Peyer's patch (tissue), 4 donors: Measurements from ENCODE around the gene C1orf35. TPM values are rescaled to one million over a fixed set of nuclear protein-coding genes. Genes with fewer than 3 reads are reported as not detected.

ENCODE experiments used
- DNase-seq, 3 donors: peaks; one replicate each; pipeline ENCODE4 v3.0.0-alpha.2; 2017 to 2019
- H3K27ac ChIP-seq, 4 donors: fragments of 200-600 bp; sonication (generic); one replicate each; pipeline ENCODE4 v1.5.1; 2016 to 2019
- H3K27me3 ChIP-seq, 2 donors: fragments of 200-600 bp; sonication (generic); one replicate each; pipeline ENCODE4 v1.5.1; 2019
- H3K36me3 ChIP-seq, 3 donors: fragments of 200-600 bp; sonication (generic); one replicate each; pipeline ENCODE4 v1.5.1; 2016 to 2019
- H3K4me1 ChIP-seq, 4 donors: fragments of 200-600 bp; sonication (generic); one replicate each; pipeline ENCODE4 v1.5.1; 2016 to 2019
- H3K4me3 ChIP-seq, 4 donors: fragments of 200-600 bp; sonication (generic); 1 replicate in 3 of 4; 2 replicates in 1 of 4; pipeline ENCODE4 v1.5.1; 2016 to 2019; ENCODE audit warnings: mild to moderate bottlenecking in 1 of 4
- H3K9me3 ChIP-seq, 4 donors: fragments of 200-600 bp; sonication (generic); one replicate each; pipeline ENCODE4 v1.5.1; 2016 to 2019; ENCODE audit warnings: mild to moderate bottlenecking in 1 of 4
- CTCF ChIP-seq, 6 experiments: fragments of 450-650 bp in 4 of 6; fragments of 200-600 bp in 2 of 6; sonication (generic) in 1 of 6; IDR thresholded peaks; one replicate each; pipeline ENCODE4 v1.5.1; 2017 to 2019; ENCODE audit warnings: antibody characterized with exemption in 6 of 6, mild to moderate bottlenecking in 3 of 6, moderate library complexity in 1 of 6
- POLR2A ChIP-seq, 2 donors: fragments of 450-650 bp; IDR thresholded peaks; one replicate each; pipeline ENCODE4 v1.5.1; 2017; ENCODE audit warnings: antibody characterized with exemption in 2 of 2, mild to moderate bottlenecking in 2 of 2, moderate library complexity in 2 of 2
- total RNA-seq, 4 donors: library from RNA; depleted of rRNA; stranded (reverse); fragments of >200 nt; gene quantifications; one replicate each; pipeline ENCODE4 v1.1.0, GENCODE V29; 2016

The C1orf35 gene
- total RNA-seq, 4 donors from 2014 or later, result 6.0 to 19.8 (median 16.2) TPM

DNA sequence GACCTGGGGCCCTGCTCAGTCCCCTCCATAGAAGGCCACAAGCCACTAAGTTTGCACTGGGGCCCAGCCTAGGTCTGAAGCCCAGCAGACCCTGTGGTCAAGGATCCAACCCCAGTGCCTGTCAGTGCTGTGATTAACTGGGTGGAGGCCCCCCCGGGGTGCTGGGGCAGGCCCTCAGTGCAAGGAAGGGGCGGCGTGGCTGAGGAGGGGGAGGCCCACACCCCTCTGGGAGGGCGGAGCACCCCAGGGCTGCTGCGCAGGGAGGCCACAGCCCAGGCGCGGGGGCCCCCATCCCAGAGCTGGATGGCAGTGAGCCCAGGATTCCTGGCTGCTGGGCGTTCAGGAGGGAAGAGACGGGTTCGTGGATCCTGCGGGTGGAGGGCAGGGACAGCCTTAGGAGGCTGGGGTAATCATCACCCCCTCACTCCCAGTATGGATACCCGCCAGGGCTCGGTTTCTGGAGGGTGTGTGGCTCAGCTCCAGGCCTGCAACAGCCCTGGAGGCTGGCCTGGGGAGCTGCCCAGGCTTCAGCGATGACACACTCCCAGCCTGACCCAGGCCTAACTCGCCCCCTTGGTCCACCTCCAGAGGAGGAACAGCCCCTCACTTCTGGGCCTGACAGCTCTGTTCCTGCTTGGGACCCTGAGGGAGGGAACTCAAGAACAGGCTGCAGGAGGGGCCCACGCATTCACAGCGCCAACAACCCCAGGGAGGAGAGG lies 47.5 kb upstream of the C1orf35 start:
- DNase-seq, result peak in 1 of 3 donors; percentile 53
- Histone ChIP-seq H3K4me1 (peaks cover 0 to 32% (median 0%) of the 10 kb centered on the region in 4 donors), H3K4me3 (peak overlapping the region in 1 of 4 donors; percentile 35), H3K27me3 (no peaks in the 10 kb centered on the region), H3K9me3 (no peaks in the 10 kb centered on the region), H3K27ac (peak overlapping the region; percentile 47 to 83 (median 76)), H3K36me3 (peaks cover 0 to 34% (median 0%) of the 10 kb centered on the region in 3 donors)
- TF ChIP-seq POLR2A (IDR thresholded peaks at IDR 0.05), result no peak
- no peak for TF ChIP-seq CTCF (IDR thresholded peaks at IDR 0.05)

GRCh38 chr1:228150120-228150460 lies 47.0 kb upstream of the C1orf35 start:
- H3K4me1 ChIP-seq, result peaks cover 0 to 32% (median 0%) of the 10 kb centered on the region in 4 donors
- H3K27me3 ChIP-seq, result no peaks in the 10 kb centered on the region
- peak in 1 of 3 donors; percentile 42 for DNase-seq
- peaks cover 0 to 39% (median 0%) of the 10 kb centered on the region in 3 donors for H3K36me3 ChIP-seq
- TF ChIP-seq POLR2A (IDR thresholded peaks at IDR 0.05), result no peak
- TF ChIP-seq CTCF (IDR thresholded peaks at IDR 0.05), result no peak
- H3K4me3 ChIP-seq, result peak overlapping the region in 1 of 4 donors; percentile 35
- H3K27ac ChIP-seq, result peak overlapping the region; percentile 47 to 83 (median 76)
- no peaks in the 10 kb centered on the region for H3K9me3 ChIP-seq

DNA sequence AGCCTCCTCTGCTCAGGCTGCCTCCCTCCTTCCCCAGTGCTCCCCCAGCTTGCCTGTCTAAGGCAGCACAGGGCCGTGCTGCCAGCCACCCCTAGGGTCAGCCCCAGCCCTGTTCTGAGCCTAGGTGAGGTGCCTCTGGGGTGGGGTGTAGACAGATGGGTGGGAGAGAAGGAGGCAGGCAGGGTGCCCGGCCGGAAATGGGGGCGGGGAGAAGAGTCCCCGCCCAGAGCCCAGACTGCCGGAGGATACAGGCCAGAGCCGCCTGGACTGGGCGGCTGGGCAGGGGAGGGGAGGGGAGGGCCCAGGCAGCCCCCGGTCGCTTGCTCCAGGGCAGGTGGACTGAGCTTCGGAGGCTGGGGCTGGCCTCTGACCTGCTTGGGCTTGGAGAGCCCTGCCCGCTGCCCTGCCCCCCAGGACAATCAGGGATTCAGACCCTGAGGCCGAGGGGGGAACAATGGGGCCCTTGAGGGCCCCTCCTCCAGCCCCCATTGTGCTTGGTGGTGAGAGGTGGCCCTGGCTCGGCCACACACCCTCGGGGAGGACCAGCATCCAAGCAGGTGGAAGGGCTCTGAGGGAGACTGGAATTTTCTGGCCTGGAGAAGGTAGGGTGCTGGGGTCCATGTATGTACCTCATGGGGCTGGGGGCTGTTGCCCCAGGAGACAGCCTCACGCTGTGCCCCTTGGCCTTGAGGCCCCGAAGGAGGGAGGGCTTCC lies 46.4 kb upstream of the C1orf35 start, which contains the start of gene GJC2:
GJC2 (plus strand) TSS at position 525 of the 714 bp plus-strand sequence. CDS start 7,829 bp downstream, outside the sequence.
- H3K4me1 ChIP-seq, result peaks cover 0 to 32% (median 0%) of the 10 kb centered on the region in 4 donors
- DNase-seq, result peak in 1 of 3 donors; percentile 46
- peak within 1 kb of the TSS; percentile 47 to 83 (median 76) for H3K27ac ChIP-seq
- no peaks in the 10 kb centered on the region for H3K9me3 ChIP-seq
- no peaks in the 10 kb centered on the region for H3K27me3 ChIP-seq
- TF ChIP-seq POLR2A (IDR thresholded peaks at IDR 0.05) (no peak), CTCF (IDR thresholded peaks at IDR 0.05) (no peak)
- H3K4me3 ChIP-seq, result peak within 1 kb of the TSS in 1 of 4 donors; percentile 35
- H3K36me3 ChIP-seq, result peaks cover 0 to 40% (median 0%) of the 10 kb centered on the region in 3 donors

- Histone ChIP-seq H3K27ac (peak overlapping the region; percentile 47 to 83 (median 76)), H3K36me3 (peaks cover 0 to 40% (median 0%) of the 10 kb centered on the region in 3 donors), H3K27me3 (no peaks in the 10 kb centered on the region), H3K4me3 (no peak overlapping the region), H3K9me3 (no peaks in the 10 kb centered on the region), H3K4me1 (peaks cover 0 to 38% (median 0%) of the 10 kb centered on the region in 4 donors)
- TF ChIP-seq CTCF (IDR thresholded peaks at IDR 0.05), result no peak
- no peak for TF ChIP-seq POLR2A (IDR thresholded peaks at IDR 0.05)
- peak in 1 of 3 donors; percentile 31 for DNase-seq
These were observed 45.8 kb upstream of the C1orf35 start for GRCh38 chr1:228148935-228149405.

GRCh38 chr1:228148196-228148861 lies 45.2 kb upstream of the C1orf35 start:
- H3K36me3 ChIP-seq, result peaks cover 0 to 40% (median 0%) of the 10 kb centered on the region in 3 donors
- TF ChIP-seq POLR2A (IDR thresholded peaks at IDR 0.05) (no peak), CTCF (IDR thresholded peaks at IDR 0.05) (no peak)
- H3K4me1 ChIP-seq, result peaks cover 0 to 44% (median under 1%) of the 10 kb centered on the region in 4 donors
- no peak overlapping the region for H3K4me3 ChIP-seq
- no peaks in the 10 kb centered on the region for H3K9me3 ChIP-seq
- no peaks in the 10 kb centered on the region for H3K27me3 ChIP-seq
- DNase-seq, result peak in 1 of 3 donors; percentile 38
- peak overlapping the region; percentile 47 to 83 (median 76) for H3K27ac ChIP-seq
